Gastroesophageal sphincter (tissue), 3 donors: ENCODE measurements around the gene CPEB1.

Experiments
- CTCF ChIP-seq, 4 experiments: fragments of 200-600 bp in 2 of 4; fragments of 450-650 bp in 2 of 4; sonication (generic) in 1 of 4; IDR thresholded peaks; one replicate each; pipeline ENCODE4 v1.5.1; 2017 to 2019; ENCODE audit warnings: antibody characterized with exemption in 4 of 4, mild to moderate bottlenecking in 2 of 4, moderate library complexity in 2 of 4
- EP300 ChIP-seq: sonication (generic); formaldehyde crosslinking; IDR thresholded peaks from one replicate; pipeline ENCODE4 v1.6.1; 2017; ENCODE audit warnings: antibody characterized with exemption, mild to moderate bottlenecking

- TF ChIP-seq EP300 (no peak), CTCF (IDR thresholded peaks at IDR 0.05) (no peak)
These were observed 76.2 kb downstream of the CPEB1 start for GRCh38 chr15:82570721-82571508.
